ENCODE measurements around the gene ASAP3. TPM values are rescaled to one million over a fixed set of nuclear protein-coding genes. Genes with fewer than 3 reads are reported as not detected.
"Not testable (repeated sequence)": the region's sequence is repeated elsewhere in the genome, so short reads cannot be mapped to it uniquely, and the experiment has no call there.

Gene ASAP3
- total and polyA plus RNA-seq, 2 experiments from 2014 or later, result 62.0 to 157 TPM

- no peaks in the 10 kb centered on the region for H3K4me1 ChIP-seq (ENCODE audit: low read depth)
- H3K9me3 ChIP-seq (ENCODE audit: low read depth), result no peaks in the 10 kb centered on the region
- no peak overlapping the region for H3K4me3 ChIP-seq
- H3K27ac ChIP-seq, result no peak overlapping the region
- peaks cover 2% of the 10 kb centered on the region for H3K27me3 ChIP-seq
- H3K36me3 ChIP-seq, result peaks cover 18% of the 10 kb centered on the region
- DNase-seq (ENCODE audit: low read depth in 1 of 2, low spot score in 1 of 2), result peak in 1 of 2 donors; percentile 45
- no peak for TF ChIP-seq CTCF (IDR thresholded peaks at IDR 0.05; ENCODE audit: low read depth, low read length)
Measured at GRCh38 chr1:23383577-23384311, 100.2 kb downstream of the ASAP3 start.

GRCh38 chr1:23381233-23381885 is 102.6 kb downstream of the ASAP3 start:
- no peak for DNase-seq (ENCODE audit: low read depth in 1 of 2, low spot score in 1 of 2)
- H3K4me1 ChIP-seq (ENCODE audit: low read depth), result no peaks in the 10 kb centered on the region
- H3K9me3 ChIP-seq (ENCODE audit: low read depth), result no peaks in the 10 kb centered on the region
- H3K27me3 ChIP-seq, result peaks cover 2% of the 10 kb centered on the region
- peak overlapping the region; percentile 34 for H3K27ac ChIP-seq
- H3K36me3 ChIP-seq, result peaks cover 18% of the 10 kb centered on the region
- H3K4me3 ChIP-seq, result no peak overlapping the region
- no peak for TF ChIP-seq CTCF (IDR thresholded peaks at IDR 0.05; ENCODE audit: low read depth, low read length)

GRCh38 chr1:23380719-23381118 is 103.3 kb downstream of the ASAP3 start:
- peaks cover 2% of the 10 kb centered on the region for H3K27me3 ChIP-seq
- no peak overlapping the region for H3K27ac ChIP-seq
- DNase-seq (ENCODE audit: low read depth in 1 of 2, low spot score in 1 of 2), result no peak
- H3K9me3 ChIP-seq (ENCODE audit: low read depth), result no peaks in the 10 kb centered on the region
- no peak overlapping the region for H3K4me3 ChIP-seq
- no peaks in the 10 kb centered on the region for H3K4me1 ChIP-seq (ENCODE audit: low read depth)
- no peak for TF ChIP-seq CTCF (IDR thresholded peaks at IDR 0.05; ENCODE audit: low read depth, low read length)
- peaks cover 18% of the 10 kb centered on the region for H3K36me3 ChIP-seq

- H3K4me3 ChIP-seq; DNase-seq (ENCODE audit: low read depth in 1 of 2, low spot score in 1 of 2); H3K4me1 ChIP-seq (ENCODE audit: low read depth); H3K9me3 ChIP-seq (ENCODE audit: low read depth); H3K27ac ChIP-seq; H3K27me3 ChIP-seq: not testable (repeated sequence)
- peaks cover 18% of the 10 kb centered on the region for H3K36me3 ChIP-seq
Measured at GRCh38 chr1:23380236-23380635, 103.7 kb downstream of the ASAP3 start.

Other genes with a start within 250 kb of the ASAP3 start
- gene HNRNPR, start 139.9 kb downstream of the ASAP3 start, total RNA-seq, result 122 and 142 TPM in 2 replicates
- 149 and 154 TPM in 2 replicates for gene HNRNPR, start 139.9 kb downstream of the ASAP3 start, polyA plus RNA-seq
- 46.3 and 52.1 TPM in 2 replicates for gene ZNF436, start 114.3 kb downstream of the ASAP3 start, total RNA-seq
- gene ZNF436, start 114.3 kb downstream of the ASAP3 start, polyA plus RNA-seq, result 25.3 and 32.2 TPM in 2 replicates
- gene TCEA3, start 59.4 kb downstream of the ASAP3 start, total RNA-seq, result 150 and 203 TPM in 2 replicates
- 174 and 198 TPM in 2 replicates for gene TCEA3, start 59.4 kb downstream of the ASAP3 start, polyA plus RNA-seq
- gene E2F2, start 47.1 kb upstream of the ASAP3 start, total RNA-seq, result 2.1 and 2.5 TPM in 2 replicates
- gene E2F2, start 47.1 kb upstream of the ASAP3 start, polyA plus RNA-seq, result 2.2 and 2.7 TPM in 2 replicates
- gene ID3, start 75.3 kb upstream of the ASAP3 start, total RNA-seq, result 698 and 784 TPM in 2 replicates
- gene ID3, start 75.3 kb upstream of the ASAP3 start, polyA plus RNA-seq, result 703 and 1,027 TPM in 2 replicates
- gene RPL11, start 207.6 kb upstream of the ASAP3 start, total RNA-seq, result 1,294 and 1,627 TPM in 2 replicates
- gene RPL11, start 207.6 kb upstream of the ASAP3 start, polyA plus RNA-seq, result 590 and 630 TPM in 2 replicates